Sciatic nerve (tissue), 2 donors: ENCODE results near the gene APC2. TPM values are rescaled to one million over a fixed set of nuclear protein-coding genes. Genes with fewer than 3 reads are reported as not detected.
"Not testable (repeated sequence)": the region's sequence is repeated elsewhere in the genome, so short reads cannot be mapped to it uniquely, and the experiment has no call there.

Experiments used
- ATAC-seq: fragments of 200-7000 bp; cut with Tn5 transposase; one replicate; pipeline ENCODE4 v1.9.1; 2020; ENCODE audit warnings: mild to moderate bottlenecking, moderate library complexity
- DNase-seq: peaks from one replicate; pipeline ENCODE4 v3.0.0-alpha.2; 2020; ENCODE audit warnings: low spot score
- intact Hi-C: fragments of 100-400 bp; cut with DNase I; formaldehyde crosslinking; loops from one replicate; pipeline ENCODE4 v1.14.2; 2022
- total RNA-seq: library from RNA; stranded (reverse); fragmentation: NEBNext Ultra II Directional; extraction: Animal tissue kit (Norgen Biotek cat#: 25700); gene quantifications from one replicate; pipeline ENCODE4 v1.2.1, GENCODE V29; 2021
- donor health status: DM: no; HTN: no; CAD: no.
- donor health status: DM: no; HTN: no; CAD: no.

Gene APC2
- total RNA-seq, 1 donor from 2014 or later: 6.0 TPM

DNA sequence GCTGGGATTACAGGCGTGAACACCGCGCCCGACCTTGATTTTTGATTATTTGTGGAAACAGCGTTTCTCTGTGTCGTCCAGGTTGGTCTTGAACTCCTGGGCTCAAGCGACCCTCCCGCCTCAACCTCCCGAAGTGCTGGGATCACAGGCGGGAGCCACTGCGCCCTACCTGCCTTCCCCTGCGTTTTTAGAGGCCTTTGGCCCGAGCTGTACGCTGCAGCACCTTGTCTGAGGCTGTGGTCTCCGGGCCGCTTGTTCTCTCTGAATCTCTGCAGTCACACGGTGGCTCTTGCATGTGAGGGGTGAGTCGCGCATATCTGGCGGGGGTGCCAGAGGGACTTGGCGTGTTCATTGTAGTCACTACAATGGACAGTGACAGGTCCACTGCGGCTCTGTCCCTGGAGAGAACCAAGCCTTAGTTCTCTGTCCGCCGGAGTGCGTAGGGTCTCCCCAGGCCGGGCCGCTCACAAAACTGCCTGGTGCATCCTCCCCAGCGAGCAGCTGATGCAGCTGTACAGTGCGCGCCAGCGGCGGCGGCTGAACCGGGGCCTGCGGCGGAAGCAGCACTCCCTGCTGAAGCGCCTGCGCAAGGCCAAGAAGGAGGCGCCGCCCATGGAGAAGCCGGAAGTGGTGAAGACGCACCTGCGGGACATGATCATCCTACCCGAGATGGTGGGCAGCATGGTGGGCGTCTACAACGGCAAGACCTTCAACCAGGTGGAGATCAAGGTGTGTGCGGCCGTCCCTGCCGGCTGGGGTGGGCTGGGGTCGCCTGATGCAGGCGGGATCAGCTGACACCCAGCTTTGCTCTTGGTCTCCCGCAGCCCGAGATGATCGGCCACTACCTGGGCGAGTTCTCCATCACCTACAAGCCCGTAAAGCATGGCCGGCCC, 10.2 kb upstream of the APC2 start:
- DNase-seq, intact Hi-C loops, ATAC-seq: not testable (repeated sequence)

GRCh38 chr19:1440418-1440801, 9.5 kb upstream of the APC2 start:
- ATAC-seq (no peak), DNase-seq (no peak)
- intact Hi-C loops: no loop called here

GRCh38 chr19:1441022-1441426, 8.9 kb upstream of the APC2 start:
- DNase-seq: no peak
- intact Hi-C loops: no loop called here
- ATAC-seq: no peak

DNA sequence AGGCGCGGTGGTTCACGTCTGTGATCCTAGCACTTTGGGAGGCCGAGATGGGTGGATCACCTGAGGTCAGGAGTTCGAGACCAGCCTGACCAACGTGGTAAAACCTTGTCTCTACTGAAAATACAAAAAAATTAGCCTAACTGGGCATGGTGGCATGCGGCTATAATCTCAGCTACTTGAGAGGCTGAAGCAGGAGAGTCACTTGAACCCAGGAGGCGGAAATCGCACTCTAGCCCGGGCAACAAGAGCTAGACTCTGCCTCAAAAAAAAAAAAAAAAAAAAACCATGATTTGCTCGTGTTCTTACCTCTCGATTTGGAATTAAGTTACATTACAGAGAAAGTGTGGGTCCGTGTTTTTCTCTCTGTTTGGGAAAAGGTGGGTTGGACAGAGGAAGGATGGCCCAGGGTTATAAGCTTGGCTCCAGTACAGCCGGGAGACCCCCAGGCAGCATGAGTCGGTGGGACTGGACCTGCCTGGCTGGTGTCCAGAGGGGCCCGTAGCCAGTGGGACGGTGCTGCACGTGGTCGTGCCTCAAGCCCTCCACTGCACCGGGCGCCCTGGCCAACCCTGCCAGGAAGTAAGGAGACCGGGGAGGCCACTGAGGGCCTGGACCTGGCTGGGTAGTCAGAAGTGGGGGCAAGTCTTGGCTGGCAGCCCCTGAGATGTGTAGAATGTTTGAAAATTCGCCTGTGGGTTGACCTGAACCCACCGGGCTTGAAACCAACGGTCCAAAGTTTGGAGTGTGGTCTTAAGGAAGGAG, 8.1 kb upstream of the APC2 start:
- intact Hi-C loops: no loop called here
- DNase-seq (no peak), ATAC-seq (no peak)

DNA sequence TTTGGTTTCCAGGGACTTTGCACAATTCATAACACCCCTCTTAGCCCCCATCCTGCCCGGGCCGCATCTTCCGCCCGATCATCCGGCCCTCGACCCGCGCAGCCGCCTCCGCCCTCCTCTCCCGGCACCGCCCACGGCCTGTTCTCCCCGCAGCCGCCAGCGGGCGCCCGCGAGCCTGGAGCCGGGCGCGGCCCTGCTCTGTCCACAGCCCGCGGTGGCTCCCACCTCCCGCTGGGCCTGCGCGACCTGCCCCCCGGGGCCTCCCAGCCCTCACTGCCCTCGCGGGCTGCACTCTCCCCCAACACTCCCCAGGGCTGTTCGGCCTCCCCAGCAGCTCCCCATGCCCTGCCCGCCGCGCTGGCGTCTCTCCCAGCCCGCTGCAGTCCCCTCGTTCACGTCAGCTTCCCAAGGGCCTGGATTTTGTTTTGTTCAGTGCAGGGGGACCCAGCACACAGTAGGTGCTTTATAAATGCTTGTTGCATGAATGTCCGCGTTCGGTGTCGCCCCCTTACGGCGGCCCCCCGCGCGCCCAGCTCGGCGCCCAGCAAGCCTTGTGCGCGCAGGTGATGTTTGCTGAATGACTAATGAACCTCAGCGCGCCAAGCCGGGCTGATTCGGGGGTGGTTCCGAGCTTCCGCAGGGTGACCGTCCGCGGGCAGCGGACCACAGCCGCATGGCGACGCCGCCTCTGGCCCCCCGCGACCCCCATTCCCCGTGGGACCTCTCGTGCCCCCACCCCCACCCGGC, 4.6 kb upstream of the APC2 start:
- intact Hi-C loops: no loop called here
- DNase-seq: peak; percentile 82
- peak; percentile 79 for ATAC-seq

GRCh38 chr19:1445932-1446712, 3.8 kb upstream of the APC2 start:
- DNase-seq (no peak), ATAC-seq (no peak)
- intact Hi-C loops: no loop called here

DNA sequence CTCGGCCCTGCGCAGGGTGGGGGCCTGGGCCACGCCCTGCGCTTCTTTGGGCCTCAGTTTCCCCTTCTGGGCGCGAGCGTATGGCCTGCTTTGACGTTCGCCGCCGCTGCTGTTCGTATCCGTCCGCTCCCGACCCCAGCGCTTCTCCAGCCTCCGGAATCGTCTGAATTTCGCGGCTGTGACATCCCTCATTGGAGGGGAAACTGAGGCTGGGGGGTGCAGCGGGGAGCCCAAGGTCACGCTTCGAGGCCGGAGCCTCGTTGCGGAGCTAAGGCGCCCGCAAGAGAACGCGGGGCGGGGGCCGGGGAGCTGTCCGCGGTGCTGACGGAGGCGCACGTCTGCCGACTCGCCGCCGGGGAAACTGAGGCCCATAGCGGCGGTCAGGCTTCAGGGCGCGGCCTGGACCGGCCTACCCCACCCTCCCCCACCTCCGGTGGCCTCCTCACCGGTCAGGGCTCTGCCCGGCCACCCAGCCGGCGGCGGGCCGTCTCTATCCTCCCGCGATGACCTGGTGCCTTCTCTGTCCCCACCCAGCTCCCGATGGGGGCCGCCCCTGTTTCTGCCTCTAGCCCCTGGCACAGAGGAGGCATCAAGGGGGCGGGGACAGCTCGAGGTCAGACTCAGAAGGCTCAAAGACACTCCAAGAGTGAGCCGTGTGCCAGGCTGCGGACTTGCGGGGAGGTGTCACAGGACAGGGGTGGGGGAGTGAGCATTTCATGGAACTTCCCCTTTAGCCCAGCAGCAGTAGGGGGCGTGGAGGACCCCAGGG, 3.0 kb upstream of the APC2 start:
- intact Hi-C loops: no loop called here

GRCh38 chr19:1447504-1447903, 2.4 kb upstream of the APC2 start:
- DNase-seq (no peak), ATAC-seq (no peak)
- intact Hi-C loops: no loop called here

More for the DNA sequence above, 3.0 kb upstream of the APC2 start:
- DNase-seq (no peak), ATAC-seq (no peak)

GRCh38 chr19:1447944-1448343, 2.0 kb upstream of the APC2 start:
- no peak for DNase-seq

GRCh38 chr19:1450735-1451731, 1.1 kb downstream of the APC2 start:
- intact Hi-C loops: no loop called here
- DNase-seq: no peak
- no peak for ATAC-seq

More at GRCh38 chr19:1447944-1448343, 2.0 kb upstream of the APC2 start:
- intact Hi-C loops: no loop called here
- no peak for ATAC-seq

DNA sequence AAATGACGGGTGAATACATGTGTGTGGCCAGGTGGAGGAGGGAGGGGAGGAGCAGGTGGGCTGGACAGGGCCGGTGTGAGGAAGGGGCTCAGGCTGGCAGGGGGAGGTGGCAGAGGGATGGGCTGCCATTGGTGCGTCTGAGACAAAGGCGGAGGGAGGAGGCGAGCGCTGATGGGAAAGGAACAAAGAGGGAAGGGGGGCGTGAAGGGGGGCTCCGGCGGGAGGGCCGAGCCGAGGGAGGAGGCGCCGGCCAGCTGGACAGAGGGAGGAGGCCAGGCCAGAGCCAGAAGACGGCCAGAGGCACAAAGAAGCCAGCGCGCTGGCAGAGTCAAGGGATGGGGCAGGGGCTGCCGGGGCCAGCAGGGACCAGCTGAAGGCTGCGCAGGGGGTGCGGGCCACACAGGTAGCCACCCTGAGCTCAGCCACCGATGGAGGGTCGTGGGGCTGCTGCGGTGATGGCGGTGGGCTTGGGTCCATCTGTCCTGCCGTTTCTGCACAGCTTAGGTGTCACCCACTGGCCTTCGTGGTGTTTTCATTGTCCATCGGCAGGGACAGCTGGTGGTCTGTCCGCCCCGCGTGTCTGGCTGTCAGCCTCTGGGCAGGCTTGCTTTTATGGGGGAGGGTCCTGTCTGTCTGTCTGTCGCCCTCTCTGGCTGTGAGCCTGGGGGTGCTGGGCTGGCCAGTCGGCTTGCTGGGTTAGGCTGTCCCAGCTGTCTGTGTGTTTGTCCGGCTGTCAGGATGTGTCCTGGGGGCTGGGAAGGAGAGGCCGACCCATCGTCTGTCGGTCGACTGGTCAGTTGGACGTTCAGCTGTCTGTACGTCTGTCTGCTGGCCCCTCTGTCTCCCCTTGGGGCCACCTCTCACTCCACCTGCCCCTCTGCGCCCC, 2.2 kb downstream of the APC2 start:
- no peak for ATAC-seq
- no peak for DNase-seq
- intact Hi-C loops: no loop called here

DNA sequence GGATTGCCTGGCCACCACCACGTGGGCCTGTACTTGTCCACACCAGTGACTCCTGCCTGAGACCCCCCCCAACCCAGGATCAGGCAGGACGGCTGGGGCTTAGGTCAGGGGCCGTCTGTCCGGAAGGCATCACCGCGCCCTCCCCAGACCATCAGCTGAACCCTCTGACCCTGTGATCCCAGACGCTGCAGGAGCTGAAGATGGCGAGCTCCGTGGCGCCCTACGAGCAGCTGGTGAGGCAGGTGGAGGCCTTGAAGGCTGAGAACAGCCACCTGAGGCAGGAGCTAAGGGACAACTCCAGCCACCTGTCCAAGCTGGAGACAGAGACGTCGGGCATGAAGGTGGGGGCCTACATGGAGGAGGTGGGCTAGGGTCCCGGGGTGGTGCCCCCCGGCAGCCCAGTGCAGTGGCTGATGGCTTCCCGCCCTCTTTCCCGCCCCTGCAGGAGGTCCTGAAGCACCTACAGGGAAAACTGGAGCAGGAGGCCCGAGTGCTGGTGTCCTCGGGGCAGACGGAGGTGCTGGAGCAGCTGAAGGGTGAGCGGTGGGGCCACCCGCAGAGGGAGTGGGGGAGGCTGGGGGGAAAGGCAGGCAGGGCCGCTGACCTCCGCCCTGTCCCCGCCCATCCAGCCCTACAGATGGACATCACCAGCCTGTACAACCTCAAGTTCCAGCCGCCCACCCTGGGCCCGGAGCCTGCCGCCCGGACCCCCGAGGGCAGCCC, 3.0 kb downstream of the APC2 start:
- intact Hi-C loops: no loop called here
- ATAC-seq (peak; percentile 4), DNase-seq (no peak)

DNA sequence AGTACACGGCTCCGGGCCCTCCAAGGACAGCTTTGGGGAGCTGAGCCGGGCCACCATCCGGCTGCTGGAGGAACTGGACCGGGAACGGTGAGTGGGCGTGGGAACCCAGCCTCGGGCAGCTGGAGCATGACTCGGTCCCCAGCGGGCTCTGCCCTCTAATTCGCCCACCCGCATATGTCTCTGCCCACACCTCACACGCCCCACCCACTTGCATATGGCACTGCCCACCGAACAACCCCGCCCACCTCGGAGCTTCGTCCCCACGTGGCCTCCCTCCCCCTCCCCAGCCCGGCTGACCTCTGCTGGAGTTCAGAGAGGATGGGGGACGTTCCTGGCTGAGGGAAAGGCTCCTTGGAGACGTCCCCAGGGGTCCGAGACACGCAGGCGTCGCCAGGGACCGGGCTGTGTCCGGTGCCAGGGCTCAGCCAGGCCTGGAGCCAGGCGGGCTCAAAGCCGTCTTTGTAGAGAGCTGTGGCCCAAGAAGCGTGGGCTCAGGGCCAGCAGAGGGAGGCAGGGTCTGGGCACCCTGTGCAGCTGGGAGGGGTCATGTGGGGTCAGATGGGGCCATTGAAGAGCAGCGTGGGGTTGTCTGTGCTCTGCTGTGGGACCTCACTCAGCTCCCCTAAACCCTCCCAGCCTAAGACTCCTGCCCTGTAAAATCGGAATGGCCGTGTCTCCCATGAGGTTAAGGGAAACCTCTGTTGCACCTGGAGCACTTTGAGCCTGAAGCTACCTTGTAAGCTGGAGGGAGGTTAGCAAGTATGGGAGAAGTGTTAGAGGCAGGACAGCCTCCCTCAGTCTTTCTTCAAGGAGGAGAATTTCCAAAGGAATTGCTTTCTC, 3.8 kb downstream of the APC2 start:
- intact Hi-C loops: no loop called here
- DNase-seq (peak; percentile 82), ATAC-seq (peak; percentile 77)

DNA sequence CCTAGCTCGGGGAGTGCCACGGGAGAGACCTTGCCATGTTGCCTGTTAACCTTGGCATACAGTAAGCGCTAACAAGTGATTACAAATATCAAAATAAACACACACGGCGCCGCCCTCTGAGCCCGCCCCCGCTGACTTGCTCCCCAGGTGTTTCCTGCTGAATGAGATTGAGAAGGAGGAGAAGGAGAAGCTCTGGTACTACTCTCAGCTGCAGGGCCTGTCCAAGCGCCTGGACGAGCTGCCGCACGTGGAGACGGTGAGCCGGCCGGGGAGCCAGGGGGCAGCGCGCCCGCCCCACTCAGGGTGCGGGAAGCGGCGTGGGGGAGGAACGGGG, 5.0 kb downstream of the APC2 start:
- intact Hi-C loops: no loop called here
- ATAC-seq: no peak

More for the DNA sequence above, 5.0 kb downstream of the APC2 start:
- DNase-seq: no peak
